Measurements from ENCODE around the gene STUM.
"Not testable (repeated sequence)": the region's sequence is repeated elsewhere in the genome, so short reads cannot be mapped to it uniquely, and the experiment has no call there.

STUM gene

DNA sequence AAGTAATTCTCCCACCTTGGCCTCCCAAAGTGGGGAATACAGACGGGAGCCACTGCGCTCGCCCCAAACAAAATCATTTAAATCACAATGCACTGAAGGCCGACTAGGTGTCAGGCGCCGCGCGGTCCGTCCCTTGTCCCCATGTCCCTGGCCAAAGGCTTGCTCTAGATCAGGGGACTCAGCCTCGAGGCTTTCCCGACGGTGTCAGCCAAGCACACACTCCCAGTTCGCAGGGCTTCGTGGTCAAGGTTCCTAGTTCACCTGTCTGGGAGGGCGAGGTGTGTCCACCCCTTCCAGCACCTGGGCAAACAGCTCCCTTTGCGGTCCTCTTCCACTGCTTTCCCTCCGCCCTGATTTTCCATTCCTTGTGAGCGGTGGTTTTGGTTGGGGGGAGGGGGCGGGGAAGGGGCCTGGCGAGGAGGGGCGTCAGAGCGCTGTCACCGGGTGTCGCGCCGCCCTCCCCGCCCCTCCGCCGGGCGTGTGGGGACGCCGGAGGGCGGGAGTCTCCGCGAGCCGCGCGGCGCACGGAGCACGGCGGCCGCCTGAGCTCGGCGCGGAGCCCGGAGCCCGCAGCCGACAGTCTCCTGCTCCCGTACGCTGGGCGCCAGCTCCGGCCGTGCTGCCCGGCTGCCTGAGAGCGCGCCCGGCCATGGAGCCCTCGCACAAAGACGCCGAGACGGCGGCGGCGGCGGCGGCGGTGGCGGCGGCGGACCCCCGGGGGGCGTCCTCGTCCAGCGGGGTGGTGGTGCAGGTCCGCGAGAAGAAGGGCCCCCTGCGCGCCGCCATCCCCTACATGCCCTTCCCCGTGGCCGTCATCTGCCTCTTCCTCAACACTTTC, at the start of gene STUM:
Gene STUM, plus strand, starts transcription at position 509 of the 838 bp plus-strand sequence. Its CDS starts 141 bp downstream, at position 650.
- no peak for DNase-seq

DNA sequence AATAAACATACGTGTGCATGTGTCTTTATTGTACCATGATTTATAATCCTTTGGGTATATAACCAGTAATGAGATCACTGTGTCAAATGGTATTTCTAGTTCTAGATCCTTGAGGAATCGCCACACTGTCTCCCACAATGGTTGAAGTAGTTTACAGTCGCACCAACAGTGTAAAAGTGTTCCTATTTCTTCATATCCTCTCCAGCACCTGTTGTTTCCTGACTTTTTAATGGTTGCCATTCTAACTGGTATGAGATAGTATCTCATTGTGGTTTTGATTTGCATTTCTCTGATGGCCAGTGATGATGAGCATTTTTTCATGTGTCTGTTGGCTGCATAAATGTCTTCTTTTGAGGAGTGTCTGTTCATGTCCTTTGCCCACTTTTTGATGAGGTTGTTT, 48.9 kb upstream of the STUM start:
- DNase-seq: not testable (repeated sequence)

- DNase-seq: no peak
Observed at GRCh38 chr1:226506021-226506420, 42.5 kb upstream of the STUM start.

DNA sequence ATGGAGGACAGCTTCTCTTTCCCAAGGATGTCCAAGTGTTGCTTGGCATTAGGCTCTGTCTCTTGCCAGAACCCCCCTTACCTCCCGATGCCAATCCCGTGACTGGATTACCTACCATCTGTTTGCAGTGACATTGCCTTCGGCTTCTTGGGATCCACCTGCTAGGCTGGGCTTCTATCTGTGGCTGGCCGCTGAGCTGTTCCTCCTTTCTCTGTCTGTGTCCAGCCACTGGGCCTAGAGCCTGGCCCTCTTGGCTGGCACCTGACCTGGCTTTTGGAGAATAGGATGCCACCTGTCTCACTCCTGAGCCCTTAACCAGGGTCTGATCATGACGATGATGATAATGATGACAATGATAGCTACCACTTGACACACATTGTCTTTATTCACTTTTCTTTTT, 41.6 kb upstream of the STUM start:
- DNase-seq: no peak

- no peak for DNase-seq
Observed at GRCh38 chr1:226510453-226510852, 38.1 kb upstream of the STUM start.

DNA sequence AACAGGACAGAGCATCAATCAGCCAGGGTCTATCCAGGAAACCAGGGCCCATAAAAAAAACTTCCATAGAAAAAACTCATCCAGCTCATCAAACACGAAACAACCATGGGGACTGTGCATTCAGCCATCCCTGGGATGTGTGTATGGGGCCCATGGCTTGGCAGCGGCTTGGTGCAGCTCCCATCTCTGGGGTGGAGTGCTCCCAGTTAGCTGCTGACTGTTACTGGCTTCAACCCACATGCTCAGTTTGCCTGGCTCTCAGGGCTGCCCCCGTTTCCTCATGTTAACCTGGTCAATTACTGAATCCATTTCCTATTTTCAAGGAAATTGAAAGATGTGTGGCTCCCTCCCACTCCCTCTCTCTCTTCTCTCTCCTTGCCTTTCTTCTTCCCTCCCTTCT, 37.3 kb upstream of the STUM start:
- DNase-seq: no peak

DNA sequence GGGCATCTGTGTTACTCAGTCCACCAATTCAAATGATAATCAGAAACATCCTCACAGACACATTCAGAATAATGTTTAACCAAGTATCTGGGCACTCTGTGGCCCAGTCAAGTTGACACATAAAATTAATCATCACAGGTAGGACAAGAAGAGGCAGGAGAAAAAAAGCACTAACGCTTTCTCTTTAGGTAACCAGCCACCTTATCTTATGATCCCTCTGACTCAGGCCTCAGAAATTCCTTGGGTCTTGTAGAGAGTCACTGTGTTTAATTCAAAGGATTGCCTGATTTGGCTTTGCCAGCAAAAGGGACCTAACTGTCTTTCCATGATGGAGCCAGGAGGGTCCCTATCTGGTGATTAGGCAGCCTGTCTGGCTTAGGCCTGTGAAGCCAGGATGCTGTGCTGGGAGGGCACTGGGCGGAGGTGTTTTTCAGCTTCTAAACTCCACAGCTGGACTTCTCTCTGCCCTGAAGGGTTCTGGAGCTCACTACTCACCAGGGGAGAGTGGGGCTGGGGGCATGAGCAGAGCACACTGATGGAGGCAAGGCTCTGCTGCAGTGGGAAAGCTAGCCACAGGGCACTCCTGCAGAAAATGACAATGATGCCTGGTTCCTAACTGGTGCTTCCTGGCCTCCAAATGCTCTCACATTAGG, 36.4 kb upstream of the STUM start:
- DNase-seq: no peak

DNA sequence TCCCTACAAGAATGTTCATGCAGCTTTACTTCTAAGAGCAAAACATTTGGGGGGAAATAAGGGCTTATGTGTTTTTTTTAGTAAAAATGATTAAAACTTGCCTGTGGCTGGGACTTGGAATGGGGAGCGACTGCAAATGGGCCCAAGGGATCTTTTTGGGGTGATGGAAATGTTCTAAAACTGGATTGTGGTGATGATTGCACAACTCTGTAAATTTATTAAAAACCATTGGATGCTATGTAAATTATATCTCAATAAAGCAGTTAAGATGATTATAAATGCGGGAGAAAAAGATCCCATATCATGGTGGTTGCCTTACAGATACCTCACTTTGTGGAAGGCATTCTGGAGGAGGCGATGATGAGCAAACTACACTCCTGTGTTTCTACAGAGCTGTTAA, 30.2 kb upstream of the STUM start:
- no peak for DNase-seq

- no peak for DNase-seq
Observed at GRCh38 chr1:226519135-226519534, 29.4 kb upstream of the STUM start.

DNA sequence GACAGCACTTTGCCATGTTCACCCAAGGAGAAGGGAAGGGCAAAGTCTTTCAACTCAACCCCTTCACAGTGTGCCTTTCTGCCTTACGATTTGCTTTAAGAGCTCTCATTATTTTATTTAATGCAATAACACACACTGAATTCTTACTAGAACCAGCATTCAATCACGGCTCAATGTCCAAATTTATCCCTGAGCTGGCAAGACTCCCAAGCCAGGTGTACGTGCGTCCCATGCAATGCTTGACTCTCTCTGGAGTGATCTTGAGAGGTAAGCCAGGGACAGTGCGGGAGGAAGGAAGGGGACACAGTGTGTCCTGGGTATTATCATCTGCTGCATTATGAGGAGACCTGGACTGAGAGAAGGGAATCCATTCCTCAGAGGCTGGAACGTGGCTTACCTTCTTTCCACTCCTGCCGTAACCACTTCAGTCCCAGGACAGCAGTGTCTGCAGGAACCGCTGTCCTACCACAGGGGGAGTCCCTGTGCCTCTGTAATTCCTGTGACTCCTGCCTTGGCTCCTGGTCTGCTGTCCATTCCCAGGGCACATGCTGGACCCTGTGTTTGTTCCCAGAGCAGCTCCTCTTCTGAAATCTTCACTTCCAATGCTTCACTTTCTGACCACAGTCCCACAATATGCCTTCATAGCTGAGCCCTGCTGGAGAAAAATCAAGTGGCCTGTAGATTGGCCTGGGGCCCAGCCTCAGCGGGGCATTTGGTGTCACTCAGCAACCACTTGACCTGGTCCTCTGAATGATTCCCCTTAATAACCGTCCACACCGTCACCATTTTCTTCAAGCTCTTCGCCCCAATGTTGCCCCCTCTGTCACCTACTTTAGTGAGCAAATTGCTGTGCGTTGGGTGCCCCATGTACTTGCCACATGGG, 28.6 kb upstream of the STUM start:
- DNase-seq: no peak

GRCh38 chr1:226520640-226521355, 27.8 kb upstream of the STUM start:
- no peak for DNase-seq

GRCh38 chr1:226523646-226524406, 24.7 kb upstream of the STUM start:
- DNase-seq: no peak

GRCh38 chr1:226524547-226524946, 24.0 kb upstream of the STUM start:
- no peak for DNase-seq

- DNase-seq: no peak
Observed at GRCh38 chr1:226525750-226526149, 22.8 kb upstream of the STUM start.

DNA sequence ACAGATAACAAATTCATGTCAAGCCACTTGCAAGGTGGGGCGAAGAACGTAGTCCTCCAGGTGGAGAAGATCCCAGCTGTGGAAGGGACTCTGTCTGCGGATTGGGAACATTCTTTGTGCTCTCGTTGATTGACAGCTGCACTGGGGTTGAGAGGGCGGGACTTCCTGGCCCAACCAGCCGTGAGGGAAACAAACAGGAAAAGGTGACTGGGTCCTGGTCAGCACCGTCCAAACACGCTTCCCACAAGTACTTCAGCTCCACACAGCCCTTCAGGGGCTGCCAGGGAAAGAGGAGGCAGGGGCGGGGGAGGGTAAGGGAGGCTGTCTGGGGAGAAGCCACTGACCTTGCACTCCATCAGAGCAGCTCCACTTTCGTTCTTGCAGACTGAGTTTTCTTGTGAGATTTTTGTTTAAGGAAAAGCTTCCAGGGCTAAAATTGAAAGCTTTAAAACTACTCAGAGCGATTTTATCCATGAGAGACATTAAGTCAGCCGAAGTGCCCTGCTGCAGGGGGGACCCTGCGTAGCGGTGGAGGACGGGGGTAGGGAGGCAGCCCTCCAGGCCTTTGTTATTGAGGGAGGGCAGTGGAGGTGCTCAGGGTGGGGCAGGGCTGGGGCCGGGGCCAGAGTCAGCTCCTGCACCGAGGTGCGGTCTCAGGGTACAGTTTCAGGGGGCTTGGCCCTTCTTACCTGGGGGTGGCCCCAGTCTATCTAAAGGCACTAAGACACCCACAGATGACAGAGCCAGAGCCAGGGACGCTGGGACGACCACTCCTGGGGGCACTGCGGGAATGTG, 21.6 kb upstream of the STUM start:
- peak; percentile 25 for DNase-seq

DNA sequence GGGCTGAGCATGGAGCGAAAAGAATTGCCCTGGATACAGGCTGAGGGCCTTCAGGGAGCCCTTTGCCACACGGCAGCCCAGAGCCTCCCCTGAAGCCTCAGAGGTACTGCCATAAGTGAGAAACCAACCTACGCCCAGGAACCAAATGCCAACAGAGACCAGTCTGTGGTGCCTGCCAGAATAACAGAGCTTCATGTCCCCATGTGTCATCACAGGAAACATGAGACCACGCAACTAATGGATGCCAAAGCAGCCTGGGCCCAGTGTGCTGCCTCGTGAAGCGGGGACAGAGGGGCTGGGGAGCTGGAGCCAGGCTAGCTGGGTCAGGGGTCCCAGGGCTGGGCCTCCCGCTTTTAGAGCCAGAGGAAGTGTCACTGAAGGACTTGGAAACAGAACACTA, 18.7 kb upstream of the STUM start:
- DNase-seq: no peak

- DNase-seq: no peak
Observed at GRCh38 chr1:226530591-226530990, 18.0 kb upstream of the STUM start.

DNA sequence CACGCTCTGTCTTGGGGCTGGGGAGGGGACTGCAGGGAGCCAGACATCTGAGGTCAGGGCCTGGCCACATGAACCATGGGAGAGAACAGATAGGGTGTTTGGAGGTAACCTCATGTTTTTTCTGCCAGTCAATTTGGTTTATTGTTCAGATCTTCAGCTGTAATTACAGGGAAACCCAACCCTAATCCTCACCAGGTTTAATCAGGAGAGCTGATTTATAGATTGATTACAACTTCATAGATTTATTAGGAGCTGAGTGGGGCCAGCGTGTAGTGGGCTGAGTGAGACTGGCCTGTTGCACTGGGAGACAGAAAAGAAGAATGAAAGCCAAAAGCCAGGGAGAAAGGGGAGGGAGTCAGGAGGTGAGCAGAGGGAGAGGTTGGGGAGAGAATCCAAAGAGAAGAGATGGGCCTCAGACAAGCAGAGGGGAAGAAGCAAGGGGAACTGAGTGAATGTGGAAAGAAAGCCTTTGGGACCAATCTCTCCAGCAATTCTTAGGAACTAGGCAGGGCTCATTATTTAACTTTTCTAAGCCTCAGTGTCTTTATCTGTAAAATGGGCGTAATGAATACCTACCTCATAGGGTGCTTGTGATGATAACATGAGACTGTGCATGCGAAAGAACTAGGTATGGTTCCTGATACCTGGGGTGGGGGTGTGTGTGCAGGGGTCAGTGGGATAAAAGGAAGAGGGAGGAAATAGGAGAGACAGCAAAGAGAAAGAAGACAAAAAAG, 17.0 kb upstream of the STUM start:
- no peak for DNase-seq

DNA sequence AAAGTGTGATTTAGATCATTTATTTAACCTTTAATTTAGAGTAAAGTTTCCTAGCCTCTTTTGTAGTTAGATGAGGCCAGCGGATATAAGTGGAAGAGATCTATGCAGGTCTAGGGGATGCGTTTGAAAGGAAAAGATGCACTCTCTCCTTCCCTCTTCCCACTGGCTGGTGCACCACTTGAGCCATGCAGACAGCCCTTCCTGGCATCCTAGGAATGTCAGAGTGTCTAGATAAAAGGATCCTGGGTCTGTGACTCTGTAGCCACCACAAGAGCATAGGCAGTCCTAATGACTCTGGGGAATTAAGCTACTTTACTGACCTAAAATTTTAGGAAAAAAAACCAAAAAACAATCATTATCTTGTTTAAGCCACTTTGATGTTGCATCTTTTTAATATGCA, 16.0 kb upstream of the STUM start:
- DNase-seq: no peak

DNA sequence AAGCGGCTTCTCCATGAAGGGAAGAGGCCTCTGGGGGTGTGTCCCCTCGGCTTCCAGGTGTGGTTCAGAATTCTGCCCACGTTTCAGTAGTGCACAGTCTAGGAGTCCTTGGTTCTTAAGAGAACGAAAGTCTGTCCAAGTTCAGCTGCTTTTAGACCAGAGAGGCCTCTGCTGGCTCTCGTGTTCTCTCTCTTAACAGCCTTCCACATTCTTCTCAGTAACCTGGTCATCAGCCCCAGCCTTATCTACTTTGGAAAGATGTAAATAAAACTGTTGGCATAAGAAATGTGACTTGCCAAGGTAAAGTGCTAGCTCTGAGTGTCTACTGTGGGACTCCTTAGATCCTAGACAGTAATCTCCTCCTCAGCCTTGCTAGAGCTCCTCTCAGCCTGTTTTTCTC, 15.3 kb upstream of the STUM start:
- no peak for DNase-seq

Measured in NCI-H226 (cell line).